HG03565 (cell line): ENCODE results near the gene NXPH2.

Experiments
- ATAC-seq: cut with Tn5 transposase; IDR thresholded peaks from one replicate; pipeline ENCODE4 v1.9.1; 2021; ENCODE audit warnings: mild to moderate bottlenecking, moderate library complexity; ENCODE audit not compliant: unreplicated experiment

The NXPH2 gene

GRCh38 chr2:138779781-138780445 lies at the start of gene NXPH2:
NXPH2 (minus strand) TSS chr2:138780390; CDS start chr2:138780241, 149 bp downstream.
- ATAC-seq: no peak

GRCh38 chr2:138829326-138829919 lies 49.2 kb upstream of the NXPH2 start:
- ATAC-seq: peak; percentile 44

GRCh38 chr2:138827426-138828054 lies 47.4 kb upstream of the NXPH2 start:
- ATAC-seq: peak; percentile 73

DNA sequence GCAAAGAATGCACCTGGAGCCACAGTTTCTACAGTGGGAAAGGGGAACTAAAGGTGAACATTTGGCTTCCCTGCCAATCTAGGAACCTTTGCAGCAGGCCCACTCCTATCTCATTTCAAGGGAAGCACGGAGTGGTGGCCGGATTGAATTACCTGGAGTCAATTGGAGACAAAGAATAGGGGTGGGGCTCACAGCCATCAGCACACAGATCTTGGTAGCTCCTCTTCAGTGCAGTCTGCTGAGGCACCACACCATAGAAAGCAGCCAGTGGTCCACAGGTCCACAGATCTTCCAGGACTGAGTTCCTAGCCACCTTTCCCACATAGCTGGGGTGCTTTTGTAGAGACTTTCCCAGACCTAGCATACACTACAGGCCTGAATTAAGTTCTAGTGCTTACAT lies 43.5 kb upstream of the NXPH2 start:
- no peak for ATAC-seq

DNA sequence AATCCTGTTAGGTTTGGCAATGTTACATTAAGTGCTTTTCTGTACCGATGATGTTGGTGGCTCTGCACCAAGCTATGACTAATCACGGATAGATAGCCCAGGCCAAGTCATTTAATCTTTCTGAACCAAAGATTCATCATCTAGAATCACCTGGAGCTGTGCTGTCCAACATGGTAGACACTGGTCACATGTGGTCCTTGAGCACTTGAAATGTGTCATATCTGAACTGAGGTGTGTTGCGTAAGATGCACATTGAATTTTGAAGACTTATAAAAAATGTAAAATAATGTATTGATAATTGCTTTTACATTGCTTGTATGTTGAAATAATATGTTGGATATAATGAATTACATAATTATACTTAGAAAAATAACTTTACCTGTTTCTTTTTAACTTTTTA lies 39.8 kb upstream of the NXPH2 start:
- no peak for ATAC-seq

GRCh38 chr2:138818556-138818955 lies 38.4 kb upstream of the NXPH2 start:
- no peak for ATAC-seq

DNA sequence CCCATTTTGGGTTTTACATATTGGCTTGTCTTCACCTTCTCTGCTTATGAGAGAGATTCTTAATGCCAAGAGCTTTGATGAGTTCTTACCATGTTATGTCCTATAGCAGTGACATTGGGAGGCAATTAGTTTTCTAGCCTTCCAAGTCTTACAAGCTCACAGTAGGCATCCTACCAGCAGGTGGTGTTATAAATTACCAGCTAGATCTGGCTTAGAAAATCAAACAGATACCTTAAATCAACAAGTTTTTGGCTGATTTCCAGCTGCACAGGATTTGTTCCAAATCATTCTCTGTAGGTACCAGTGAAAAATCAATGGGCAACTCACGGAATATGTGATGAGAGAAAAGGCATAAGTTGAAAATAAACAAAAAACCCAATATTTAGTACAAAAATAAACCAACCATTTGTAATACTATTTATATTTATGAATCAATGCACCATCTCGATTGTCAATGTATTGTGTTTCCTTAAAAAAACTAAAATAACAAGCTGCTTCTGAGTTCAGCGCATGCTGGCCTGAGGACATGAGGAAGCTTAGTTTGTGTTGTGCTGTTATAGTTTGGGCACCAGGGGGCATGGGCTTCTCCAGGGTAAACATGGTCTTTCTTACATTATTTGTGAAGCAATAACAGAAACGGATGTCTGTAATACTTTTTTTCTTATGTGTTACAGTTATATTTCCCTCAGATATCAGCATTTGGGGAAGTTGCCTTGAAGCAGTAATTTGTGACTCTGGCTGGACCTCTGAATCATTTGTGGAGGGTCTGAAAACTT lies 34.1 kb upstream of the NXPH2 start:
- no peak for ATAC-seq

DNA sequence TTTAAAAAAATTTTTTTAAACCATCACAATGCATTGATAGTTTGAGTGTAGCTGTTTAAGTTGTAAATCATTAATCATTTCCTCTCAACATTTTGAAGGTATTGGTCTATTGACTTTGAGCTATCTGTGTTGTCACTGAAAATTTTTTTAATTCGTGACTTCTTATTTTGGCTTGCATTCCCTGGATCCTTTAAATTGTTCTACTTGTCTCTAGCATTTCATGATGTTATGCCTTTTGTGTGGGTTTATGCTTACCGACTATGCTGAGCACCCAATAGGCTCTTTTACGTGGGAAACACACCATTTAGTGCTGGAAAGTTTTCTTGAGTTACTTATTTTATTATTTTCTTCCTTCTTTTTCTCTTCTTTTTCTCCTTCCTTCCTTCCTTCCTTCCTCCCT lies 31.2 kb upstream of the NXPH2 start:
- no peak for ATAC-seq

DNA sequence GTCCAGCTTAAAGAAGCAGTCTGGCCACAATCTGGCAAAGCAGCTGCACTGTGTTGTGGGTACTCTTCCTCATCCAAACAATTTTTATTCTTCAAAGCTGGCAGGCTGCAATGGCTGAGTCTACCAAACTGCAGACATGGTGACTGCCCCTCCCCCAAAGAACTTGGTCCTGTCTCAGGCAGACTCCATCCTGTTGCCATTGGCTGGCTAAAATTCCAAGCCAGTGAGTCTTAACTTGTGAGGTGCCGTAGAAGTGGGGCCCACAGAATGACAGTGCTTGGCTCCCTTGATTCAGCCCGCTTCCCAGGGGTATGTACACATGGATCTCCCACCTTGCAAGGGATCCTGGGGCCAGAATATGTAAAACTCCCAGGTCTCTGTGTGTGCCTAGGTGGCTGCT lies 14.5 kb upstream of the NXPH2 start:
- no peak for ATAC-seq

- ATAC-seq: peak; percentile 50
Observed at GRCh38 chr2:138787053-138787666, 7.0 kb upstream of the NXPH2 start.

DNA sequence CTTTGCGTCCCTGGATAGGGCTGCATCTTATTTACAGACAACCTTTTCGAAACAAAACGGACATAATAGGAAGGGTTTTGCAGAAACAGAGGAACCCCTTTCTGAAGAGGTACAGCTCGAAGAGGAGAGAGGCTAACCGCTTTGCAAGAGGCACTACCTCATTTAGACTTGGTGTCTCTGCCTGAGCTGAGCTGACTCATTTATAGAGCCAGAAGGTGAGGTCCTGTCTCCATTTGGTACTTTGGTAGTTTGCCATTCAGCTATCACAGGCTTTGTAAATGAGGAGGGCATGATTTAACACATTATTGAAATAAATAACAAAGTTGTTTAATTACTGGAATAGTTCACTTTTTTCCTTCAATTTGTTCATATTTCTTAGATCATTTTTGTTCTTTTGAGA lies 2.2 kb upstream of the NXPH2 start:
- peak; percentile 59 for ATAC-seq

DNA sequence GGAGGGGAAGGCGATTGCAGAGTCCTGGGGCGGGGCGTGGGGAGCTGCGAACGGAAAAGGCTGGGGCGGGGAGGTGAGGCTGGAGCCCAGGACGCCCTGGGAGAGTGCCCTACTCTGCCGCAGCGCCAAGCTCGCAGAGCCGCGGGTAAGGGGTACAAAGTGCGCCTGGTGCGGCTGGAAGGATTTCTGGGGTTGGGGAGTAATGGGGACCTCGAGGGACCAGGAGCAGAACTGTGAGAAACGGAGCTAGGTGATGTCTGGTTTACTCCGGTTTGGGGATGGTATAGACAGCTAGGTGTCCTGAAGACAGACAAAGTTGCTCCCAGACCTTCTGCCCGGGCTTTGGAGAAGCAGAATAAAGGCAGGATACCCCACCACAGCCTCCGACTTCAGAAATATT lies 718 bp upstream of the NXPH2 start:
- ATAC-seq: no peak

DNA sequence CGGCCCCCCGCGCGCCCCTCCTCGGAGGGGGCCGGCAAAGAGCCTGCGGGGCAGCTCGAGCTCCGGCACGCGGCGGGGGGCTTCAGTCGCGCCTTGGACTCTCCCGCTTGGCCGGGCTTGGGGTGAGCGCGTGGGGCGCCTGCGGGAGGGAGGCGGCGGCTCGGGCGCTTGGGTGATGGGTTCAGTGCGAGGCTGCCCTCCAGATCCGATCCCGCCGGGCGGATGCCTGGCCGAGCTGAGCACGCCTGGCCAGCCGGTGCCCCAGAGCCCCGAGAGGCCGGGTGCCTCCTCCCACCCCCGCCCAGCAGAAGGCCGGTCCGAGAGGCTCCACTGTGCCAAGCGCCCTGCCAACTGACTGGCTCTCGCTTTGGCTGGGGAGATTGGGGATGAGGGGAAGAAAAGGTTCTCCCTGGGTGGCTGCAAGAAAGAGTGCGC lies 273 bp upstream of the NXPH2 start:
- ATAC-seq: no peak

DNA sequence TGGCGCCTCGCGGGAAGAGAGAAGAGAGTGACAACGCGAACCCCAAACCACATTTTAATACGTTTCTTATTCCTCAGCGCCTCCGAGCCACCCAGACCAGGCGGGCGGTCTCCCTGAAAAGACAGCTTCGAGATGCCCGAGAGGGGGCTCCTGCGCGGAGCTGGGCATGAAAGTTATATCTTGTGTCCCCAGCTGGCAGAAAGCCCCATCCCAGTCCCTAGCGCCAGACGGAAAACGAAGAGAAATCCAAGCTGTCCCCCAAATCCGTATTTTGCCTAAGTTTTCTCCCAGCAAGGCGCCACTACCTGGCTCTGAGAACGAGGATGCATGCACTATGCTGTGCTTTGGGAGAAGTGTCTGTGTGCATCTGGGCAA lies 797 bp downstream of the NXPH2 start:
- no peak for ATAC-seq

- ATAC-seq: no peak
Observed at GRCh38 chr2:138777996-138778395, 2.2 kb downstream of the NXPH2 start.

DNA sequence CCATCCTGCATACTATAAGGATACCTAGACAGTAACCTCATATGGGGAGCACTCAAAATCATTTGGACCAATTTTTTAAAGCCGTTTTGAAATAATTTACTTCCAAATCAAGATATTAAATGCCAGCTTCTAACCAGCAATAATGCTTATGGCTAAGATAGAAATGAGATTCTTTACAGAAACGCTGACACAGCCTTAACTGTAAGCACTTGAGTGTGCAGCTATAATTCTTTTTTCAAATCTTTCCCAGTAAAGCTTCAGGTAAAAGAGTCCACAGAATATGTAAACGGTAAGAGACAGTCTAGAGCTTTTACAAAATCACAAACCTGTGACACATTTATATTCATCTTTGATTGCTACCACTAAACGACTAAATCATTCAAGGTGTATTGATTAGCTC lies 4.5 kb downstream of the NXPH2 start:
- no peak for ATAC-seq

DNA sequence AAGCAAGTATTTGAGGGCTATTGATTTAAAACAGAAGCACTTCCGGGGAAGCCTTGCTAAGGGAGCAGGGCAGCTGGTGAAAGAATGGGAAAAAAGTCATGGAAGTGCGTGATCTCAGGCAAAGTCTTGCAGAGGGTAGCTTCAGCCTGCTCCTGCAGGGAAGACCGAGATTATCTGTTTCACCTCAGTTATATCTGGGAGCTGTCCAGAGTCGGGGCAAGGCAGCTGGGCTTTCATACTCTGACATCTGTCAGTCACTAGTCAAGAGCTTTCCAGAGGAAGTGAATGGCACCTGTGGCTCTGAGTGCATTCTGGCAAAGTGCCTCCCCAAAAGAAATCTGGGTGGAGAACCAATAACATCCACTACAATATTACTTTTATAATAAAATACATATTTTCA lies 8.7 kb downstream of the NXPH2 start:
- no peak for ATAC-seq

DNA sequence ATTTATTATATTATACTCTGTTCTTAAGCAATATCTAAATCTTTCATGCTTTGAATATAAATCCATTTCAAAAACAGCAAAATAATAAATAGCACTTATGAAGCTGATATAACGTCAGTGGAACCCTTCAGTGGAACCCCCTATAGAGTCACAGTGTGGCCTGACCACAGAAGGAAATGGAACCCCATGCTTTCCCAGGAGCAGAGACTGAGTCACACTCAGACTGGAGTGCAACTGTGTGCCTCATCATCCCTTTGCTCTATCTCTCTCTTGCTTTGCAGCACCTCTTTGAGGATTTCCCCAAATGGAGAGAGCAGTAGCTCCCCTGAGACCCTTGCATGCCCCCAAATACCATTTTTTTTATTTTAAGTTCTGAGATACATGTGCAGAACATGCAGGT lies 13.1 kb downstream of the NXPH2 start:
- no peak for ATAC-seq

DNA sequence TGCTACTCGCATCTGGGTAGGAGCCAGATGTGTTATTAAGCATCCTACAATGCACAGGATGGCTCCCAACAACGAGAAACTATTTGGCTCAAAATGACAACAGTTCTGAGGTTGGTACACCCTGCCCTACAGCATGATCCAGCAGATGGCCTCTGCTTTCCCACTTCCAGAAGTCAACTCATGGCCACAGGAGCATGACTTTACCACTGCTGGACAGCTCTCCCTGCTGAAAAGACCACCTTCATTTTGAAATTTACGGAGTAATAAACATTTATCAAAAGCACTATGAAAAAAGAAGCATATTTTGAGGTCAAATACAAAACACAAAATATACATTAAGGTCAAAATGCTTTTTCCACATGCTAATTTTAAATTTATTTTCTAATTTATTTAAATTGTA lies 13.7 kb downstream of the NXPH2 start:
- ATAC-seq: no peak

GRCh38 chr2:138763971-138764370 lies 16.2 kb downstream of the NXPH2 start:
- ATAC-seq: no peak

- ATAC-seq: no peak
Observed at GRCh38 chr2:138762533-138762932, 17.7 kb downstream of the NXPH2 start.
